Prostate gland (tissue), 2 donors: ENCODE measurements around the gene MTA3.

Experiments
- POLR2A ChIP-seq: fragments of 450-650 bp; IDR thresholded peaks from one replicate; pipeline ENCODE4 v1.6.1; 2016; ENCODE audit warnings: antibody characterized with exemption, mild to moderate bottlenecking
- POLR2AphosphoS5 ChIP-seq: sonication (generic); formaldehyde crosslinking; IDR thresholded peaks from one replicate; pipeline ENCODE4 v1.6.1; 2017; ENCODE audit warnings: antibody characterized with exemption
- TF ChIP-seq, protein P1 (sequence below), 4 experiments: fragments of 200-600 bp in 2 of 4; fragments of 450-650 bp in 2 of 4; sonication (generic) in 2 of 4; IDR thresholded peaks; 1 replicate in 3 of 4; 2 replicates in 1 of 4; pipeline ENCODE4 v1.5.1; 2016 to 2019; ENCODE audit warnings: antibody characterized with exemption in 4 of 4, mild to moderate bottlenecking in 2 of 4, moderate library complexity in 2 of 4

- TF ChIP-seq, protein P1, sequence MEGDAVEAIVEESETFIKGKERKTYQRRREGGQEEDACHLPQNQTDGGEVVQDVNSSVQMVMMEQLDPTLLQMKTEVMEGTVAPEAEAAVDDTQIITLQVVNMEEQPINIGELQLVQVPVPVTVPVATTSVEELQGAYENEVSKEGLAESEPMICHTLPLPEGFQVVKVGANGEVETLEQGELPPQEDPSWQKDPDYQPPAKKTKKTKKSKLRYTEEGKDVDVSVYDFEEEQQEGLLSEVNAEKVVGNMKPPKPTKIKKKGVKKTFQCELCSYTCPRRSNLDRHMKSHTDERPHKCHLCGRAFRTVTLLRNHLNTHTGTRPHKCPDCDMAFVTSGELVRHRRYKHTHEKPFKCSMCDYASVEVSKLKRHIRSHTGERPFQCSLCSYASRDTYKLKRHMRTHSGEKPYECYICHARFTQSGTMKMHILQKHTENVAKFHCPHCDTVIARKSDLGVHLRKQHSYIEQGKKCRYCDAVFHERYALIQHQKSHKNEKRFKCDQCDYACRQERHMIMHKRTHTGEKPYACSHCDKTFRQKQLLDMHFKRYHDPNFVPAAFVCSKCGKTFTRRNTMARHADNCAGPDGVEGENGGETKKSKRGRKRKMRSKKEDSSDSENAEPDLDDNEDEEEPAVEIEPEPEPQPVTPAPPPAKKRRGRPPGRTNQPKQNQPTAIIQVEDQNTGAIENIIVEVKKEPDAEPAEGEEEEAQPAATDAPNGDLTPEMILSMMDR (IDR thresholded peaks at IDR 0.05): no peak
- no peak for TF ChIP-seq POLR2AphosphoS5
- TF ChIP-seq POLR2A: no peak
These were observed 228.8 kb downstream of the MTA3 start for GRCh38 chr2:42797281-42797680.
